ENCODE data around the gene MRPS9.

MRPS9 gene

GRCh38 chr2:105143467-105144151 is 105.7 kb downstream of the MRPS9 start:
- no peaks in the 10 kb centered on the region for H3K9me3 ChIP-seq (ENCODE audit: control insufficient read depth, insufficient read depth, low read length)
- H3K27me3 ChIP-seq (ENCODE audit: control insufficient read depth, insufficient read depth, low read length): peaks cover 16% of the 10 kb centered on the region
- no peaks in the 10 kb centered on the region for H3K36me3 ChIP-seq (ENCODE audit: control insufficient read depth, insufficient read depth, low read length)
- peak overlapping the region; percentile 69 for H3K4me3 ChIP-seq (ENCODE audit: low read depth, low read length)
- no peaks in the 10 kb centered on the region for H3K4me1 ChIP-seq (ENCODE audit: control insufficient read depth, insufficient read depth, low read length)
- no peak overlapping the region for H3K9ac ChIP-seq (ENCODE audit: low read depth, low read length)

GRCh38 chr2:105144152-105144940 is 106.5 kb downstream of the MRPS9 start:
- Histone ChIP-seq H3K36me3 (ENCODE audit: control insufficient read depth, insufficient read depth, low read length) (no peaks in the 10 kb centered on the region), H3K9ac (ENCODE audit: low read depth, low read length) (no peak overlapping the region), H3K4me3 (ENCODE audit: low read depth, low read length) (peak overlapping the region; percentile 69), H3K27me3 (ENCODE audit: control insufficient read depth, insufficient read depth, low read length) (peaks cover 16% of the 10 kb centered on the region), H3K9me3 (ENCODE audit: control insufficient read depth, insufficient read depth, low read length) (no peaks in the 10 kb centered on the region), H3K4me1 (ENCODE audit: control insufficient read depth, insufficient read depth, low read length) (no peaks in the 10 kb centered on the region)

- Histone ChIP-seq H3K36me3 (ENCODE audit: control insufficient read depth, insufficient read depth, low read length) (no peaks in the 10 kb centered on the region), H3K4me1 (ENCODE audit: control insufficient read depth, insufficient read depth, low read length) (no peaks in the 10 kb centered on the region), H3K27me3 (ENCODE audit: control insufficient read depth, insufficient read depth, low read length) (peaks cover 16% of the 10 kb centered on the region), H3K4me3 (ENCODE audit: low read depth, low read length) (peak overlapping the region; percentile 69), H3K9me3 (ENCODE audit: control insufficient read depth, insufficient read depth, low read length) (no peaks in the 10 kb centered on the region), H3K9ac (ENCODE audit: low read depth, low read length) (no peak overlapping the region)
Measured at GRCh38 chr2:105144941-105145300, 107.1 kb downstream of the MRPS9 start.

GRCh38 chr2:105149272-105149671 is 111.4 kb downstream of the MRPS9 start:
- H3K4me1 ChIP-seq (ENCODE audit: control insufficient read depth, insufficient read depth, low read length): no peaks in the 10 kb centered on the region
- no peak overlapping the region for H3K4me3 ChIP-seq (ENCODE audit: low read depth, low read length)
- H3K9ac ChIP-seq (ENCODE audit: low read depth, low read length): no peak overlapping the region
- no peaks in the 10 kb centered on the region for H3K36me3 ChIP-seq (ENCODE audit: control insufficient read depth, insufficient read depth, low read length)
- no peaks in the 10 kb centered on the region for H3K9me3 ChIP-seq (ENCODE audit: control insufficient read depth, insufficient read depth, low read length)
- peaks cover 12% of the 10 kb centered on the region for H3K27me3 ChIP-seq (ENCODE audit: control insufficient read depth, insufficient read depth, low read length)
